ENCODE data around the gene DNPH1. TPM values are rescaled to one million over a fixed set of nuclear protein-coding genes. Genes with fewer than 3 reads are reported as not detected.

DNPH1 gene
- total and polyA plus RNA-seq, 9 donors, result 13.6 to 120 (median 44.7) TPM

DNA sequence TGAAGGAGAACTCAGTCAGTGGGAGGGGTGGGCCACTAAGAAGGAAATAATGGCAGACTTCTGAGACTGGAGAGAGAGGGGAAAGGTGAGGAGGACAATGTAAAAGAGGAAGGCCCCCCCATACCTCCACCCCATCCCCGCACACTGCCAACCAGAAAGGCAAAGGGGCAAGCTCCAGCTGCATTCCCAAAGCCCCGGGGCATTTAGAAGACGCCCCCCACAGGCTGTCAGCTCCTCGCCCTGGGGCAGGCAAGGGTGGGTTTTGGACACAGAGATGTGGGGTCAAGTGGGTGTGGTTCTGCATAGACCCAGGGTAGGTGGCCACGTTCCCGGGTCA is 48.0 kb upstream of the DNPH1 start:
- no peaks in the 10 kb centered on the region for H3K27me3 ChIP-seq
- H3K36me3 ChIP-seq, result no peaks in the 10 kb centered on the region
- H3K9me3 ChIP-seq, result no peaks in the 10 kb centered on the region
- intact Hi-C loops (cut with DNase I), result no loop called here
- no peak for TF ChIP-seq POLR2A (IDR thresholded peaks at IDR 0.05)
- TF ChIP-seq EP300 (IDR thresholded peaks at IDR 0.05), result no peak
- TF ChIP-seq CTCF (IDR thresholded peaks at IDR 0.05), result no peak
- no peak for DNase-seq
- H3K4me1 ChIP-seq (ENCODE audit: insufficient read depth), result peaks cover 2% of the 10 kb centered on the region
- no peak overlapping the region for H3K27ac ChIP-seq
- 86 to 91% (median 90%) methylated on average over 6 of the region's 6 CpGs for WGBS, 3 donors
- no peak overlapping the region for H3K4me3 ChIP-seq

DNA sequence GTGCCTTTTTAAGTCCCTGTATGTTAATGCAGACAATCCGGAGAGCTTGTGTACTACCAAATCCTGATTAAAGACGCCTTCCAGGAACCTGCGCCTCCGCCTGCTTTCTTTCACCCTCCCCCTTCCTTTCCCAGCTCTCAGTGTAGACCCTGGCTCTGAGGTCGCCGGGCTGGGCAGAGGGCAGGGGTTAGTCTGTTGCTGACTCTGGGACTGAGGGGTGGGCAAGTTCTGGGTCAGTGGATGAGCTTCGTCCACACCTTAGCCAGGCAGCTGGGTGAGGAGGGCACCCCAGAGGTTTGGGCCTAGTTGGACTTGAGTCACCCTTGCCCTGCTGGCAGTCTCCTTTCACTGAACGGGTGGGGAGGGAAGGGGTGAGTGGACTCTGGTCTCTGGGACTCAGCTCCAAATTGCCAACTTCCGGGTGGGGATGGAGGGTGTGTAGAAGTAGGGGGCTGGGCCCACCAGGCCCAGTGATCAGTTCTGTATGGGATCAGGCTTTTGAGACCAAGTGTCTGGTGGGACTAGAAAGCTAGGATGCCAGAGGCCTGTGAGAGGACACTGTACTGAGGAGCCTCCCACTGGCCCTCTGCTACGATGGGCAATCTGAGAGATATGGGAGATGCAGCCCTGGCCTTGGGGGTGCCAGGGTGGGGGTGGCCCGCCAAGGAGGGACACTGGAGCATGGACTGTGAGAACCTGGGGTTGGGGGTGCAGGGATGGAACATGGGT is 47.5 kb upstream of the DNPH1 start:
- TF ChIP-seq CTCF (IDR thresholded peaks at IDR 0.05), result no peak
- TF ChIP-seq EP300 (IDR thresholded peaks at IDR 0.05), result no peak
- no peak for TF ChIP-seq POLR2A (IDR thresholded peaks at IDR 0.05)
- H3K9me3 ChIP-seq, result no peaks in the 10 kb centered on the region
- H3K4me3 ChIP-seq, result no peak overlapping the region
- H3K4me1 ChIP-seq (ENCODE audit: insufficient read depth), result peaks cover 2% of the 10 kb centered on the region
- no peak overlapping the region for H3K27ac ChIP-seq
- WGBS, 3 donors, result 74 to 84% (median 83%) methylated on average over 11 of the region's 11 CpGs
- no peak for DNase-seq
- H3K36me3 ChIP-seq, result no peaks in the 10 kb centered on the region
- intact Hi-C loops (cut with DNase I), result no loop called here
- no peaks in the 10 kb centered on the region for H3K27me3 ChIP-seq

GRCh38 chr6:43275801-43276576 is 46.7 kb upstream of the DNPH1 start:
- TF ChIP-seq POLR2A (IDR thresholded peaks at IDR 0.05) (no peak), EP300 (IDR thresholded peaks at IDR 0.05) (no peak), CTCF (IDR thresholded peaks at IDR 0.05) (no peak)
- H3K9me3 ChIP-seq, result no peaks in the 10 kb centered on the region
- H3K4me3 ChIP-seq, result peak overlapping the region; percentile 29
- intact Hi-C loops (cut with DNase I), result no loop called here
- peaks cover 2% of the 10 kb centered on the region for H3K4me1 ChIP-seq (ENCODE audit: insufficient read depth)
- WGBS, 3 donors, result 6 to 15% (median 14%) methylated on average over 64 of the region's 64 CpGs
- H3K27me3 ChIP-seq, result no peaks in the 10 kb centered on the region
- no peak overlapping the region for H3K27ac ChIP-seq
- H3K36me3 ChIP-seq, result no peaks in the 10 kb centered on the region
- DNase-seq, result no peak

- intact Hi-C loops (cut with DNase I), result no loop called here
- Histone ChIP-seq H3K36me3 (no peaks in the 10 kb centered on the region), H3K4me3 (peak overlapping the region; percentile 29), H3K27ac (no peak overlapping the region), H3K4me1 (ENCODE audit: insufficient read depth) (peaks cover 2% of the 10 kb centered on the region), H3K27me3 (no peaks in the 10 kb centered on the region), H3K9me3 (no peaks in the 10 kb centered on the region)
- 2 to 5% (median 3%) methylated on average over 20 to 65 of the region's 65 CpGs for WGBS, 3 donors
- TF ChIP-seq CTCF (IDR thresholded peaks at IDR 0.05), result no peak
- TF ChIP-seq POLR2A (IDR thresholded peaks at IDR 0.05), result no peak
- TF ChIP-seq EP300 (IDR thresholded peaks at IDR 0.05), result no peak
- peak in 2 of 5 donors; percentile 41 to 48 for DNase-seq
Observed at GRCh38 chr6:43274916-43275597, 45.8 kb upstream of the DNPH1 start.

All from ovary (tissue), 9 donors.